HTERT RPE-1 (cell line): ENCODE data around the gene ARG2.

Experiments used
- in situ Hi-C: fragments of 300-500 bp; cut with MboI; formaldehyde crosslinking; loops from 4 replicates; pipeline ENCODE4 v1.14.3; 2020; ENCODE audit warnings: low sequenced_read_pairs

The ARG2 gene

GRCh38 chr14:67636361-67636919 lies 16.7 kb downstream of the ARG2 start:
- in situ Hi-C loops, result no loop called here

- in situ Hi-C loops, result no loop called here
Measured at GRCh38 chr14:67638642-67639041, 18.9 kb downstream of the ARG2 start.

- in situ Hi-C loops, result no loop called here
Measured at GRCh38 chr14:67641480-67641879, 21.8 kb downstream of the ARG2 start.

- in situ Hi-C loops, result no loop called here
Measured at GRCh38 chr14:67641902-67642749, 22.4 kb downstream of the ARG2 start.

- in situ Hi-C loops, result no loop called here
Measured at GRCh38 chr14:67643713-67644112, 24.0 kb downstream of the ARG2 start.

- in situ Hi-C loops, result no loop called here
Measured at GRCh38 chr14:67644428-67644827, 24.7 kb downstream of the ARG2 start.

GRCh38 chr14:67645414-67645813 lies 25.7 kb downstream of the ARG2 start:
- in situ Hi-C loops, result no loop called here

GRCh38 chr14:67646131-67646530 lies 26.4 kb downstream of the ARG2 start:
- in situ Hi-C loops, result no loop called here

- in situ Hi-C loops, result no loop called here
Measured at GRCh38 chr14:67650151-67650550, 30.4 kb downstream of the ARG2 start.

GRCh38 chr14:67650694-67651093 lies 31.0 kb downstream of the ARG2 start:
- in situ Hi-C loops, result no loop called here

- in situ Hi-C loops, result no loop called here
Measured at GRCh38 chr14:67652189-67652588, 32.5 kb downstream of the ARG2 start.

GRCh38 chr14:67653651-67654280 lies 34.0 kb downstream of the ARG2 start:
- in situ Hi-C loops, result no loop called here

GRCh38 chr14:67663633-67664032 lies 43.9 kb downstream of the ARG2 start:
- in situ Hi-C loops, result no loop called here

GRCh38 chr14:67665868-67666267 lies 46.1 kb downstream of the ARG2 start:
- in situ Hi-C loops, result no loop called here

- in situ Hi-C loops, result no loop called here
Measured at GRCh38 chr14:67666750-67667449, 47.2 kb downstream of the ARG2 start.

GRCh38 chr14:67668559-67668958 lies 48.8 kb downstream of the ARG2 start:
- in situ Hi-C loops, result no loop called here

GRCh38 chr14:67673451-67673850 lies 53.7 kb downstream of the ARG2 start:
- in situ Hi-C loops, result no loop called here

GRCh38 chr14:67674139-67674479 lies 54.4 kb downstream of the ARG2 start:
- in situ Hi-C loops, result no loop called here

GRCh38 chr14:67674480-67675218 lies 54.9 kb downstream of the ARG2 start, which contains the start of gene VTI1B:
Gene VTI1B, minus strand, starts transcription at chr14:67674632. Its CDS starts 143 bp downstream, at chr14:67674489.
- in situ Hi-C loops, result no loop called here

GRCh38 chr14:67675219-67675582 lies 55.5 kb downstream of the ARG2 start:
- in situ Hi-C loops, result no loop called here

GRCh38 chr14:67679006-67679405 lies 59.3 kb downstream of the ARG2 start:
- in situ Hi-C loops, result no loop called here
